IPS-18a (cell line): Measurements from ENCODE around the gene MRPL58.

Source experiments
- H3K27ac ChIP-seq: one replicate; pipeline ENCODE4 v1.5.1; 2013; ENCODE audit warnings: low read length
- H3K27me3 ChIP-seq: one replicate; pipeline ENCODE4 v1.6.1; 2013; ENCODE audit warnings: mild to moderate bottlenecking, low read length; ENCODE audit not compliant: control insufficient read depth, insufficient read depth
- H3K36me3 ChIP-seq: one replicate; pipeline ENCODE4 v1.6.1; 2013; ENCODE audit warnings: low read depth, low read length; ENCODE audit not compliant: control insufficient read depth
- H3K4me1 ChIP-seq: one replicate; pipeline ENCODE4 v1.6.1; 2013; ENCODE audit warnings: low read depth, low read length; ENCODE audit not compliant: control insufficient read depth
- H3K4me3 ChIP-seq: one replicate; pipeline ENCODE4 v1.5.1; 2013; ENCODE audit warnings: low read length
- H3K9ac ChIP-seq: one replicate; pipeline ENCODE4 v1.6.1; 2013; ENCODE audit warnings: mild to moderate bottlenecking, low read length, moderate library complexity
- H3K9me3 ChIP-seq: one replicate; pipeline ENCODE4 v1.6.1; 2013; ENCODE audit warnings: low read depth, low read length; ENCODE audit not compliant: control insufficient read depth

The MRPL58 gene

DNA sequence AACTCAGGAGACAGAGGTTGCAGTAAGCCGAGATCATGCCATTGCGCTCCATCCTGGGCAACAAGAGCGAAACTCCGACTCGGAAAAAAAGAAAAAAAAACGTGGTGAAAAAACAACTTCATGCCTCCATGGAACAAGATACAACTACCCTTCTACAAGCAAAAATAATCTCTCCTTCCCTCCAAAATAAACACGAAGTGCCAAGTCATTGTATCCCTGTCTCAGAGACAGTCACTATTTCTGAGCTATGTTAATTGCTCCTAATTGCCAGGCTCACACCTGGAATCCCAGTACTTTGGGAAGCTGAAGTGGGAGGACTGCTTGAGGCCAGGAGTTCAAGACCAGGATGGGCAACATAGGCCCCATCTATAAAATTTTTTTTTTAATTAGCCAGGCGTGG is 56.3 kb downstream of the MRPL58 start:
- Histone ChIP-seq H3K4me3 (no peak overlapping the region), H3K27me3 (no peaks in the 10 kb centered on the region), H3K9ac (no peak overlapping the region), H3K27ac (no peak overlapping the region), H3K4me1 (no peaks in the 10 kb centered on the region), H3K9me3 (no peaks in the 10 kb centered on the region), H3K36me3 (peaks cover 15% of the 10 kb centered on the region)

DNA sequence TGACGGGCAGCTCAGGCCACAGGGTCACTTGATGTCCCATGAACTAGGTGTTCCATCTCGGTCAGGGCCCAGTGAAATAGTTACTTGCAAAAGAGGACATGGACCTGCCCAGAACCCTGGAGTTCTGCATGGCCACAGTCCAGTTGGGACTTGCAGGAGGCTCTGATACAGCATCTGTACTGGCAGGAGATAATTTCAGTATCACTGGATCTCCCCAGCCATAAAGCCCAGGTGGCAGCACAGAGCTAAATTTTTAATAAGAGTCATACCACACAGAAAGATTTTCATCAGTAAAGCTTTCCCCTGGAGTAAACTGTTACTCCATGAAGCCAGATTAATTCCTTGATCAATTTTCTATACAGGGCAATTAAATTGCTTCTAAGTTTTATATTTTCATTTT is 57.3 kb downstream of the MRPL58 start:
- no peaks in the 10 kb centered on the region for H3K4me1 ChIP-seq
- H3K36me3 ChIP-seq: peaks cover 5% of the 10 kb centered on the region
- no peak overlapping the region for H3K4me3 ChIP-seq
- no peaks in the 10 kb centered on the region for H3K27me3 ChIP-seq
- H3K27ac ChIP-seq: no peak overlapping the region
- H3K9ac ChIP-seq: no peak overlapping the region
- no peaks in the 10 kb centered on the region for H3K9me3 ChIP-seq
